ENCODE measurements around the gene SLC8A3. TPM values are rescaled to one million over a fixed set of nuclear protein-coding genes. Genes with fewer than 3 reads are reported as not detected.

SLC8A3 gene
- total and polyA plus RNA-seq, 2 donors (not counting 3 experiments of a cell fraction or from before 2014, with no cell fraction given) = not detected

GRCh38 chr14:70140614-70141013 is 48.1 kb downstream of the SLC8A3 start:
- H3K36me3 ChIP-seq (ENCODE audit: control insufficient read depth in 2 of 2, extremely low read depth in 1 of 2, insufficient read depth in 2 of 2, low read length in 2 of 2) = no peaks in the 10 kb centered on the region
- H2AFZ ChIP-seq (ENCODE audit: low read depth, low read length) = no peak overlapping the region
- H4K20me1 ChIP-seq (replicated peaks; ENCODE audit: control insufficient read depth, extremely low read depth, insufficient read depth, low read length) = no peaks in the 10 kb centered on the region
- H3K79me2 ChIP-seq (ENCODE audit: control insufficient read depth, insufficient read depth, low read length) = no peaks in the 10 kb centered on the region
- POLR2A ChIA-PET = no interaction called here
- dilution Hi-C loops (cut with MboI; ENCODE audit: extremely low pct_ligation_motif_present, low sequenced_read_pairs) = no loop called here
- no peak for FAIRE-seq
- CTCF ChIA-PET = interaction anchor here (1.1 kb wide), 1 partner anchor 11 kb away, joined by 3 read pairs; no protein-coding TSS in a partner anchor
- H3K27me3 ChIP-seq (ENCODE audit: control insufficient read depth in 2 of 2, insufficient read depth in 2 of 2, low read length in 2 of 2) = no peaks in the 10 kb centered on the region
- no peak overlapping the region for H3K4me3 ChIP-seq (replicated peaks in 1 of 3; ENCODE audit: insufficient read depth in 1 of 3, low read depth in 1 of 3, low read length in 3 of 3)
- H3K4me2 ChIP-seq (ENCODE audit: insufficient read depth, low read length) = no peak overlapping the region
- BruUV-seq (replicated peaks) = no TSS peak
- no peak overlapping the region for H3K27ac ChIP-seq (ENCODE audit: insufficient read depth, low read depth, low read length)
- H3K9ac ChIP-seq (replicated peaks; ENCODE audit: extremely low read depth, insufficient read depth, low read length) = no peak overlapping the region
- intact Hi-C loops (cut with micrococcal nuclease) = no loop called here
- no peaks in the 10 kb centered on the region for H3K4me1 ChIP-seq (ENCODE audit: control insufficient read depth, extremely low read depth, insufficient read depth, low read length)
- H3K9me3 ChIP-seq (replicated peaks; ENCODE audit: control insufficient read depth, insufficient read depth, low read length) = no peaks in the 10 kb centered on the region
- DNase-seq (ENCODE audit: low read depth, low spot score) = no peak
- TF ChIP-seq POLR2A (IDR thresholded peaks at IDR 0.05; ENCODE audit: low read depth, low read length) (no peak), MAX (IDR thresholded peaks at IDR 0.05; ENCODE audit: insufficient read depth, insufficient read length) (no peak), GATA2 (IDR thresholded peaks at IDR 0.05; ENCODE audit: insufficient read depth, insufficient read length, low read depth, low read length) (no peak), MYC (IDR thresholded peaks at IDR 0.05; ENCODE audit: low read depth, low read length) (no peak), JUN (IDR thresholded peaks at IDR 0.05; ENCODE audit: borderline replicate concordance, insufficient read depth, insufficient read length, low read depth) (no peak), EZH2 (IDR thresholded peaks at IDR 0.05; ENCODE audit: borderline replicate concordance, low read depth, low read length, severe bottlenecking) (no peak), FOS (IDR thresholded peaks at IDR 0.05; ENCODE audit: borderline replicate concordance, insufficient read depth, low read length) (no peak), POLR2AphosphoS5 (IDR thresholded peaks at IDR 0.05; ENCODE audit: insufficient read depth, low read depth, low read length) (no peak), CTCF (IDR thresholded peaks at IDR 0.05; ENCODE audit: extremely low read depth in 1 of 2, insufficient read depth in 1 of 2, low read depth in 1 of 2, low read length in 2 of 2) (no peak)
- no peaks in the 10 kb centered on the region for H3K9me1 ChIP-seq (replicated peaks; ENCODE audit: control insufficient read depth, extremely low read depth, insufficient read depth, low read length)

Data from endothelial cell of umbilical vein (primary cell).